WTC11 (cell line): ENCODE measurements around the gene SLC44A2.
"Not testable (repeated sequence)": the region's sequence is repeated elsewhere in the genome, so short reads cannot be mapped to it uniquely, and the experiment has no call there.

Experiments
- FOXJ3 ChIP-seq: sonication (generic); formaldehyde crosslinking; IDR thresholded peaks from 2 replicates; pipeline ENCODE4 v1.9.0; 2021; ENCODE audit warnings: missing genetic modification reagents, mild to moderate bottlenecking, borderline replicate concordance
- JUN ChIP-seq: sonication (generic); formaldehyde crosslinking; IDR thresholded peaks from 2 replicates; pipeline ENCODE4 v1.8.0; 2023; ENCODE audit warnings: mild to moderate bottlenecking, missing genetic modification reagents
- MXD4 ChIP-seq: fragments of 250-450 bp; sonication (Bioruptor Pico); IDR thresholded peaks from 2 replicates; pipeline ENCODE4 v1.8.0; 2021; ENCODE audit warnings: mild to moderate bottlenecking, moderate library complexity, borderline replicate concordance
- NR1H2 ChIP-seq: sonication (generic); formaldehyde crosslinking; IDR thresholded peaks from 2 replicates; pipeline ENCODE4 v1.9.0; 2021; ENCODE audit warnings: mild to moderate bottlenecking, moderate library complexity, missing genetic modification reagents
- NR2C2 ChIP-seq: sonication (generic); formaldehyde crosslinking; IDR thresholded peaks from 2 replicates; pipeline ENCODE4 v1.8.0; 2022; ENCODE audit warnings: mild to moderate bottlenecking, missing genetic modification reagents
- STAT6 ChIP-seq: sonication (generic); formaldehyde crosslinking; conservative IDR thresholded peaks from 2 replicates; pipeline ENCODE4 v1.8.1; 2023; ENCODE audit warnings: mild to moderate bottlenecking, low read depth, missing genetic modification reagents, moderate library complexity
- ZNF512 ChIP-seq: sonication (generic); formaldehyde crosslinking; IDR thresholded peaks from 2 replicates; pipeline ENCODE4 v1.8.1; 2022; ENCODE audit warnings: missing genetic modification reagents, borderline replicate concordance
- TF ChIP-seq, protein P1 (sequence below): fragments of 200-600 bp; IDR thresholded peaks from 2 replicates; pipeline ENCODE4 v1.8.0; 2022; ENCODE audit warnings: antibody characterized with exemption
- TF ChIP-seq, protein P2 (sequence below): sonication (generic); formaldehyde crosslinking; IDR thresholded peaks from 2 replicates; pipeline ENCODE4 v1.8.1; 2023; ENCODE audit warnings: mild to moderate bottlenecking, missing genetic modification reagents, borderline replicate concordance
- TF ChIP-seq, protein P3 (sequence below): sonication (generic); formaldehyde crosslinking; conservative IDR thresholded peaks from 2 replicates; pipeline ENCODE4 v1.8.1; 2022; ENCODE audit warnings: mild to moderate bottlenecking, missing genetic modification reagents
- TF ChIP-seq, protein P4 (sequence below): sonication (generic); formaldehyde crosslinking; IDR thresholded peaks from 2 replicates; pipeline ENCODE4 v1.8.0; 2023; ENCODE audit warnings: missing genetic modification reagents
- TF ChIP-seq, protein P5 (sequence below): sonication (generic); formaldehyde crosslinking; IDR thresholded peaks from 2 replicates; pipeline ENCODE4 v1.8.0; 2022; ENCODE audit warnings: mild to moderate bottlenecking, missing genetic modification reagents
- TF ChIP-seq, protein P6 (sequence below): sonication (generic); formaldehyde crosslinking; IDR thresholded peaks from 2 replicates; pipeline ENCODE4 v1.8.1; 2023; ENCODE audit warnings: mild to moderate bottlenecking, missing genetic modification reagents, moderate library complexity

GRCh38 chr19:10663252-10663563 is 37.9 kb downstream of the SLC44A2 start:
- TF ChIP-seq MXD4, STAT6, ZNF512, NR1H2, NR2C2, JUN, FOXJ3 (CRISPR knock-in tag): not testable (repeated sequence)
- TF ChIP-seq, protein P1, sequence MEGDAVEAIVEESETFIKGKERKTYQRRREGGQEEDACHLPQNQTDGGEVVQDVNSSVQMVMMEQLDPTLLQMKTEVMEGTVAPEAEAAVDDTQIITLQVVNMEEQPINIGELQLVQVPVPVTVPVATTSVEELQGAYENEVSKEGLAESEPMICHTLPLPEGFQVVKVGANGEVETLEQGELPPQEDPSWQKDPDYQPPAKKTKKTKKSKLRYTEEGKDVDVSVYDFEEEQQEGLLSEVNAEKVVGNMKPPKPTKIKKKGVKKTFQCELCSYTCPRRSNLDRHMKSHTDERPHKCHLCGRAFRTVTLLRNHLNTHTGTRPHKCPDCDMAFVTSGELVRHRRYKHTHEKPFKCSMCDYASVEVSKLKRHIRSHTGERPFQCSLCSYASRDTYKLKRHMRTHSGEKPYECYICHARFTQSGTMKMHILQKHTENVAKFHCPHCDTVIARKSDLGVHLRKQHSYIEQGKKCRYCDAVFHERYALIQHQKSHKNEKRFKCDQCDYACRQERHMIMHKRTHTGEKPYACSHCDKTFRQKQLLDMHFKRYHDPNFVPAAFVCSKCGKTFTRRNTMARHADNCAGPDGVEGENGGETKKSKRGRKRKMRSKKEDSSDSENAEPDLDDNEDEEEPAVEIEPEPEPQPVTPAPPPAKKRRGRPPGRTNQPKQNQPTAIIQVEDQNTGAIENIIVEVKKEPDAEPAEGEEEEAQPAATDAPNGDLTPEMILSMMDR, result not testable (repeated sequence)
- TF ChIP-seq, protein P2, sequence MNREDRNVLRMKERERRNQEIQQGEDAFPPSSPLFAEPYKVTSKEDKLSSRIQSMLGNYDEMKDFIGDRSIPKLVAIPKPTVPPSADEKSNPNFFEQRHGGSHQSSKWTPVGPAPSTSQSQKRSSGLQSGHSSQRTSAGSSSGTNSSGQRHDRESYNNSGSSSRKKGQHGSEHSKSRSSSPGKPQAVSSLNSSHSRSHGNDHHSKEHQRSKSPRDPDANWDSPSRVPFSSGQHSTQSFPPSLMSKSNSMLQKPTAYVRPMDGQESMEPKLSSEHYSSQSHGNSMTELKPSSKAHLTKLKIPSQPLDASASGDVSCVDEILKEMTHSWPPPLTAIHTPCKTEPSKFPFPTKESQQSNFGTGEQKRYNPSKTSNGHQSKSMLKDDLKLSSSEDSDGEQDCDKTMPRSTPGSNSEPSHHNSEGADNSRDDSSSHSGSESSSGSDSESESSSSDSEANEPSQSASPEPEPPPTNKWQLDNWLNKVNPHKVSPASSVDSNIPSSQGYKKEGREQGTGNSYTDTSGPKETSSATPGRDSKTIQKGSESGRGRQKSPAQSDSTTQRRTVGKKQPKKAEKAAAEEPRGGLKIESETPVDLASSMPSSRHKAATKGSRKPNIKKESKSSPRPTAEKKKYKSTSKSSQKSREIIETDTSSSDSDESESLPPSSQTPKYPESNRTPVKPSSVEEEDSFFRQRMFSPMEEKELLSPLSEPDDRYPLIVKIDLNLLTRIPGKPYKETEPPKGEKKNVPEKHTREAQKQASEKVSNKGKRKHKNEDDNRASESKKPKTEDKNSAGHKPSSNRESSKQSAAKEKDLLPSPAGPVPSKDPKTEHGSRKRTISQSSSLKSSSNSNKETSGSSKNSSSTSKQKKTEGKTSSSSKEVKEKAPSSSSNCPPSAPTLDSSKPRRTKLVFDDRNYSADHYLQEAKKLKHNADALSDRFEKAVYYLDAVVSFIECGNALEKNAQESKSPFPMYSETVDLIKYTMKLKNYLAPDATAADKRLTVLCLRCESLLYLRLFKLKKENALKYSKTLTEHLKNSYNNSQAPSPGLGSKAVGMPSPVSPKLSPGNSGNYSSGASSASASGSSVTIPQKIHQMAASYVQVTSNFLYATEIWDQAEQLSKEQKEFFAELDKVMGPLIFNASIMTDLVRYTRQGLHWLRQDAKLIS (CRISPR knock-in tag), result not testable (repeated sequence)
- TF ChIP-seq, protein P3, sequence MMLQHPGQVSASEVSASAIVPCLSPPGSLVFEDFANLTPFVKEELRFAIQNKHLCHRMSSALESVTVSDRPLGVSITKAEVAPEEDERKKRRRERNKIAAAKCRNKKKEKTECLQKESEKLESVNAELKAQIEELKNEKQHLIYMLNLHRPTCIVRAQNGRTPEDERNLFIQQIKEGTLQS, result not testable (repeated sequence)
- TF ChIP-seq, protein P4, sequence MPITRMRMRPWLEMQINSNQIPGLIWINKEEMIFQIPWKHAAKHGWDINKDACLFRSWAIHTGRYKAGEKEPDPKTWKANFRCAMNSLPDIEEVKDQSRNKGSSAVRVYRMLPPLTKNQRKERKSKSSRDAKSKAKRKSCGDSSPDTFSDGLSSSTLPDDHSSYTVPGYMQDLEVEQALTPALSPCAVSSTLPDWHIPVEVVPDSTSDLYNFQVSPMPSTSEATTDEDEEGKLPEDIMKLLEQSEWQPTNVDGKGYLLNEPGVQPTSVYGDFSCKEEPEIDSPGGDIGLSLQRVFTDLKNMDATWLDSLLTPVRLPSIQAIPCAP (CRISPR knock-in tag), result not testable (repeated sequence)
- TF ChIP-seq, protein P5, sequence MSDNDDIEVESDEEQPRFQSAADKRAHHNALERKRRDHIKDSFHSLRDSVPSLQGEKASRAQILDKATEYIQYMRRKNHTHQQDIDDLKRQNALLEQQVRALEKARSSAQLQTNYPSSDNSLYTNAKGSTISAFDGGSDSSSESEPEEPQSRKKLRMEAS, result not testable (repeated sequence)
- TF ChIP-seq, protein P6, sequence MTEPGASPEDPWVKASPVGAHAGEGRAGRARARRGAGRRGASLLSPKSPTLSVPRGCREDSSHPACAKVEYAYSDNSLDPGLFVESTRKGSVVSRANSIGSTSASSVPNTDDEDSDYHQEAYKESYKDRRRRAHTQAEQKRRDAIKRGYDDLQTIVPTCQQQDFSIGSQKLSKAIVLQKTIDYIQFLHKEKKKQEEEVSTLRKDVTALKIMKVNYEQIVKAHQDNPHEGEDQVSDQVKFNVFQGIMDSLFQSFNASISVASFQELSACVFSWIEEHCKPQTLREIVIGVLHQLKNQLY (CRISPR knock-in tag), result not testable (repeated sequence)
